ENCODE results near the gene RPTN.
"Not testable (repeated sequence)": the region's sequence is repeated elsewhere in the genome, so short reads cannot be mapped to it uniquely, and the experiment has no call there.

RPTN gene

DNA sequence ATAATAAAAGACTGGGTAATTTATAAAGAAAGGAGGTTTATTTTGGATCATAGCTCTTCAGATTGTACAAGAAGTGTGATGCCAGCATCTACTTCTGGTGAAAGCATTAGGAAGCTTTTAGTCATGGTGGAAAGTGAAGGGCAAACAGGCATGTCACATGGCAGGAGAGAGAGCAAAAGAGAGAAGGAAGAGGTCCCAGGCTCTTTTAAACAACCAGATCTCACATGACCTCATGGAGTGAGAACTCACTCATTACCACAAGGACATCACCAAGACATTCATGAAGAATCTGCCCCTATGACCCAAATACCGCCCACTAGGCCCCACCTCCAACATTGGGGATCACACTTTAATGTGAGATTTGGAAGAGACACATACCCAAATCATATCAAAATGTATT is 10.0 kb downstream of the RPTN start:
- Mint-ChIP-seq H3K4me3 (no peak overlapping the region), H3K27me3 (peaks cover 23 to 44% of the 10 kb centered on the region in 2 donors), H3K36me3 (ENCODE audit: insufficient read depth) (no peaks in the 10 kb centered on the region), H3K4me1 (ENCODE audit: low read depth in 2 of 2) (no peaks in the 10 kb centered on the region), H3K27ac (no peak overlapping the region), H3K9me3 (peaks cover 0 to 4% of the 10 kb centered on the region in 2 donors)
- DNase-seq: no peak
- ATAC-seq (replicated peaks): no peak

DNA sequence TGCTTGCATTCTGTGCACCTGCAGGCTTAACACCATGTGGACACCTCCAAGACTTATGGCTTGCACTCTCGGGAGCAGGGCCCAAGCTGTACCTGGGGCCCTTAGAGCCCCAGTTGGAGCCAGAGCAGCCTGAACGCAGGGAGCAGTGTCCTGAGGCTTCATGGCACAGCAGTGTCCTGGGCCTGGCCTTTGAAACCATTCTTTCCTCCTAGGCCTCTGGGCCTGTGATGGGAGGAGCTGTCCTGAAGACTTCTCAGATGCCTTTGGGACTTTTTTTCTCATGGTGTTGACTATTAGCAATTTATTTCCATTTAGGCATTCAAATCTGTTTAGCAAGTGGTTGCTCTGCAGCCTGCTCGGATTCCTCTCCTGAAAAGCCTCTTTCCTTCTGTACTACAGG is 11.0 kb downstream of the RPTN start:
- Mint-ChIP-seq H3K27ac (no peak overlapping the region), H3K9me3 (peaks cover 0 to 4% of the 10 kb centered on the region in 2 donors), H3K36me3 (ENCODE audit: insufficient read depth) (no peaks in the 10 kb centered on the region), H3K27me3 (peaks cover 30 to 40% of the 10 kb centered on the region in 2 donors), H3K4me1 (ENCODE audit: low read depth in 2 of 2) (no peaks in the 10 kb centered on the region), H3K4me3 (no peak overlapping the region)
- no peak for DNase-seq
- no peak for ATAC-seq (replicated peaks)

DNA sequence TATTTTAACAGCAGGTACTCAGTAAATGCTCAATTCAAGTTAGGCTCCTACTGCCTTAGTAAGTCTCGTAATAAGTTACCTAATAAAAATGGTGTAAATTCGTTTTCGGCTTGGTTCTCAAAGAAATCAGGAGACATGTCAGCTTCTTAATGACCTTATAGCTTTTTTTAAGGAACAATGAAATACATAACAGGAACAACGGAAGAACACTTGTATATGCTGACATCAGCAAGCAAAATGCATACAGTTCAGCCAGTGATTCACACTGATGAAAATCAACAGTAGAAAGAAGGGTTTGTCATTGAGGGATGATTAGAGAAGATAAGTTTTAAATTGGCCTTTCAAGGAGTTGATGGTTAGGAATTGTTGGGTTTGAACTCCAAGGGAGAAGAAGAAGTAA is 13.3 kb downstream of the RPTN start:
- no peak overlapping the region for H3K27ac Mint-ChIP-seq
- DNase-seq (no peak), ATAC-seq (replicated peaks) (no peak)
- peaks cover 0 to 4% of the 10 kb centered on the region in 2 donors for H3K9me3 Mint-ChIP-seq
- no peaks in the 10 kb centered on the region for H3K4me1 Mint-ChIP-seq (ENCODE audit: low read depth in 2 of 2)
- no peak overlapping the region for H3K4me3 Mint-ChIP-seq
- no peaks in the 10 kb centered on the region for H3K36me3 Mint-ChIP-seq (ENCODE audit: insufficient read depth)
- H3K27me3 Mint-ChIP-seq: peaks cover 20 to 38% of the 10 kb centered on the region in 2 donors

DNA sequence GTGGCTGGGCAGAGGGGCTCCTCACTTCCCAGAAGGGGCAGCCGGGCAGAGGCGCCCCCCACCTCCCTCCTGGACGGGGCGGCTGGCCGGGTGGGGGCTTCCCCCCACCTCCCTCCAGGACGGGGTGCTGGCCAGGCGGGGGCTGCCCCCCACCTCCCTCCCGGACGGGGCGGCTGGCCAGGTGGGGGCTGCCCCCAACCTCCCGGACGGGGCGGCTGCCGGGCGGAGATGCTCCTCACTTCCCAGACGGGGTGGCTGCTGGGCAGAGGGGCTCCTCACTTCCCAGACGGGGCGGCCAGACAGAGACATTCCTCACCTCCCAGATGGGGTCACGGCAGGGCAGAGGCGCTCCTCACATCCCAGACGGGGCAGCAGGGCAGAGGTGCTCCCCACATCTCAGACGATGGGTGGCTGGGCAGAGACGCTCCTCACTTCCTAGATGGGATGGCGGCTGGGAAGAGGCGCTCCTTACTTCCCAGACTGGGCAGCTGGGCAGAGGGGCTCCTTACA is 14.3 kb downstream of the RPTN start:
- H3K36me3 Mint-ChIP-seq (ENCODE audit: insufficient read depth); ATAC-seq (replicated peaks); DNase-seq; H3K27ac Mint-ChIP-seq; H3K9me3 Mint-ChIP-seq; H3K4me1 Mint-ChIP-seq (ENCODE audit: low read depth in 2 of 2); H3K4me3 Mint-ChIP-seq: not testable (repeated sequence)
- peaks cover 24 to 40% of the 10 kb centered on the region in 2 donors for H3K27me3 Mint-ChIP-seq

DNA sequence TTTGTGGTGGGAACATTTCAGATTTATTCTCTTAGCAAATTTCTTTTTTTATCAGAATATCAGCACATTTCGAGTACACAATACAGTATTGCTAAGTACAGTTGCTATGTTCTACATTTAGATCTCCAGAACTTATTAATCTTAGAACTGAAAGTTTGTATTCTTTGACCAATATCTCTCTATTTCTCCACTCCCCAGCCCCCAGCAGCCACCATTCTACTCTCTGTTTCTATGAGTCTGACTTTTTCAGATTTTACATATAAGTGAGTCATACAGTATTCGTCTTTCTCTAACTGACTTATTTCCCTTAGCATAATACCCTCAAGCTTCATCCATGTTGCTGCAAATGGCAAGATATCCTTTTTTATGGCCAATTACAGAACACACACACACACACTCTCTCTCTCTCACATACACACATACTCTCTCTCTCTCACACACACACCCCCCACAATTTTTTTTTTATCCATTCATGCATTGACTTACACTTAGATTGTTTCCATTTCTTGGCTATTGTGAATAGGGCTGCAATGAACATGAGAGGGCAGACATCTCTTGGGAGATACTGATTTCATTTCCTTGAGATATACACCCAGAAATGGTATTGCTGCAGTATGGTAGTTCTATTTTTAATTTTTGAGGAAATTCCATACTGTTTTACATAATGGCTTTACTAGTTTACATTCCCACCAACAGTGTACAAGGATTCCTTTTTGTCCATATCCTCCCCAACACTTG is 15.7 kb downstream of the RPTN start:
- Mint-ChIP-seq H3K4me1 (ENCODE audit: low read depth in 2 of 2) (no peaks in the 10 kb centered on the region), H3K4me3 (no peak overlapping the region), H3K9me3 (peaks cover 0 to under 1% of the 10 kb centered on the region in 2 donors), H3K36me3 (ENCODE audit: insufficient read depth) (no peaks in the 10 kb centered on the region), H3K27ac (no peak overlapping the region), H3K27me3 (peaks cover 28 to 45% of the 10 kb centered on the region in 2 donors)
- DNase-seq (no peak), ATAC-seq (replicated peaks) (no peak)

DNA sequence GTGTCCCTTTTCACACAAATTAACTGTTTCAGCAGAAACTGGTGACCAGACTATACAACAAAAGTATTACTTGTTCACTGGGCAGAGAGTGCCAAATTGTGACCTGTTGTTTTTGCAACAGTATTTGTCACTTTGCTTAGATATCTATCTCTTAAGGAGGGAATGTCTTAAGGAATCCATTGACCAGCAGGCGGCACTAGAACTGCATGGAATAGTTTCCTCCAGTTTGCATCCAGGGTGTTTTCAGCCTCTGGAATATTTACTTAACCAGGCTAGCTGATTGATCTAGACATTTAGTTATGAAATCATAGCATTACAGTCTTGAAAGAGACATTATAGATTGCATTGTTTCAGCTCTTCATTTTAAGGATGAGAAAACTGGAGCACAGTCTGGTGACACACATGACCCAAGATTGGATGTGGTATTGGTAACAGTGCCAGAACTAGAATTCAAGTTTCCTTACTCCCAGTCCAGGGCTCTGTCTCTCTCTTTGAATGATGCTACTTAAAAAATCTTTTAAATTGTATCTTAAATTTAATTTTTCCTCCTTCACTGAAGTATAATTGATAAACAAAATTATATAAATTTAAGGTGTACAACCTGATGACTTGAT is 16.9 kb downstream of the RPTN start:
- H3K4me1 Mint-ChIP-seq (ENCODE audit: low read depth in 2 of 2): no peaks in the 10 kb centered on the region
- ATAC-seq (replicated peaks): no peak
- no peak overlapping the region for H3K27ac Mint-ChIP-seq
- no peak for DNase-seq
- no peaks in the 10 kb centered on the region for H3K36me3 Mint-ChIP-seq (ENCODE audit: insufficient read depth)
- H3K27me3 Mint-ChIP-seq: peaks cover 28 to 45% of the 10 kb centered on the region in 2 donors
- no peak overlapping the region for H3K4me3 Mint-ChIP-seq
- no peaks in the 10 kb centered on the region for H3K9me3 Mint-ChIP-seq

DNA sequence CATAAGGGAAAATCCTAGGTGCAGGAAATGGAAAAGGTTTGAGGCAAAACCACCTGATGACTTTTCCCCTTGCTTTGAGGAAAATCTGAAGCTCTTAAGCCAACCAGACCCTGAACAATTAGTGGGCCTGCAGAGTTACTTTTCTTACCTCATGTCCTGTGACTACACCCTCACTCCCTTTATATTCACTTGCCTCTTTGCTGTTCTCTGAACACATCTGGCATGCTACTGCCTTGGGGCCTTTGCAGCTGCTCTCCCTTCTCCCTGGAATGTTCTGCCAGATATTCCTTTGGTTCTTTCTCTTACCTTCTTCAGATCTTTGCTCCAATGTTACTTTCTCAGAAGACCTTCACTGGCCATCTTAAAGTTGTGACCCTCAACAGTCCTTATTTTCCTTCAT is 21.8 kb downstream of the RPTN start:
- H3K27ac Mint-ChIP-seq: no peak overlapping the region
- H3K4me3 Mint-ChIP-seq: no peak overlapping the region
- DNase-seq (no peak), ATAC-seq (replicated peaks) (no peak)
- peaks cover 16 to 37% of the 10 kb centered on the region in 2 donors for H3K27me3 Mint-ChIP-seq
- H3K9me3 Mint-ChIP-seq: peaks cover 3 to 8% of the 10 kb centered on the region in 2 donors
- no peaks in the 10 kb centered on the region for H3K4me1 Mint-ChIP-seq (ENCODE audit: low read depth in 2 of 2)
- H3K36me3 Mint-ChIP-seq (ENCODE audit: insufficient read depth): no peaks in the 10 kb centered on the region

DNA sequence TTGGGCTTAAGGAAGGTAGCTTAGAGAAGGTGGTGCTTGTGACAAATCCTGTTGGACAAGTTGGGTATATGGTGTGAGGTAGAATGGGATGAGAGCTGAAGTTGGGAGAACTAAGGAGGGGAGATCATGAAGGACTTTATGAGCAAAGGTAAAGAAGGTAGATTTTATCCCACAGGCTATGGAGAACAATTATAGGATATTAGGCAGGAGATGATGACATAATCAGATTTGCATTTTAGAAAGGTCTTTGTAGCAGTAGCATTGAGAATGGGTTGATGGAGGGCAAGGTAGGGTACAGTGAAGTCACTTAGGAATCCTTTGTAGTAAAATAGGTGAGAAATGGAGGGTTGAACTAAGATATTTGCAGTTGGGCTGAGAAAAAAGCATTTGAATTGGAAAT is 28.8 kb downstream of the RPTN start:
- Mint-ChIP-seq H3K4me3 (no peak overlapping the region), H3K27me3 (peaks cover 59 to 65% of the 10 kb centered on the region in 2 donors), H3K27ac (no peak overlapping the region), H3K36me3 (ENCODE audit: insufficient read depth) (no peaks in the 10 kb centered on the region), H3K4me1 (ENCODE audit: low read depth in 2 of 2) (no peaks in the 10 kb centered on the region), H3K9me3 (peaks cover 5 to 8% of the 10 kb centered on the region in 2 donors)
- ATAC-seq (replicated peaks) (no peak), DNase-seq (no peak)

DNA sequence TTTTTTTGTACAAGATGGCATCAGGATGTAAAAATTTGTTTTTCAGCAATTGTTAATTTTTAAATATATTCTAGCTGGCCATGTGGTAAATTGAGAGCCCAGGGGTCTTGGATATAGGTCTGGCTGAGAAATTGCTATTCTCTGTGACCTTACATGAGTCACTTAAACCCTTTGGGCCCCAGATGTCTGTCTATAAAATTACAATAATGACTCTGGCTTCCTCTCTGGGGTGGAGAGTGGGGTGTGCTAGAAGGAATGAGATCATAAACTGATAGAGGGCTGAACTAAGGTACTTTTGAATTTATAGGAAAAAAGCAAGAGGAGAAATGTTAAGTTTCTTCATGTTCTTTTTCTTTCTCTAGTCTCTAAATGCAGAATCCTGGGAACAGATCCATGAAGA is 31.4 kb downstream of the RPTN start:
- H3K9me3 Mint-ChIP-seq: peaks cover 0 to 2% of the 10 kb centered on the region in 2 donors
- DNase-seq (no peak), ATAC-seq (replicated peaks) (no peak)
- peaks cover 58 to 64% of the 10 kb centered on the region in 2 donors for H3K27me3 Mint-ChIP-seq
- no peaks in the 10 kb centered on the region for H3K36me3 Mint-ChIP-seq (ENCODE audit: insufficient read depth)
- no peak overlapping the region for H3K4me3 Mint-ChIP-seq
- no peaks in the 10 kb centered on the region for H3K4me1 Mint-ChIP-seq (ENCODE audit: low read depth in 2 of 2)
- H3K27ac Mint-ChIP-seq: no peak overlapping the region

DNA sequence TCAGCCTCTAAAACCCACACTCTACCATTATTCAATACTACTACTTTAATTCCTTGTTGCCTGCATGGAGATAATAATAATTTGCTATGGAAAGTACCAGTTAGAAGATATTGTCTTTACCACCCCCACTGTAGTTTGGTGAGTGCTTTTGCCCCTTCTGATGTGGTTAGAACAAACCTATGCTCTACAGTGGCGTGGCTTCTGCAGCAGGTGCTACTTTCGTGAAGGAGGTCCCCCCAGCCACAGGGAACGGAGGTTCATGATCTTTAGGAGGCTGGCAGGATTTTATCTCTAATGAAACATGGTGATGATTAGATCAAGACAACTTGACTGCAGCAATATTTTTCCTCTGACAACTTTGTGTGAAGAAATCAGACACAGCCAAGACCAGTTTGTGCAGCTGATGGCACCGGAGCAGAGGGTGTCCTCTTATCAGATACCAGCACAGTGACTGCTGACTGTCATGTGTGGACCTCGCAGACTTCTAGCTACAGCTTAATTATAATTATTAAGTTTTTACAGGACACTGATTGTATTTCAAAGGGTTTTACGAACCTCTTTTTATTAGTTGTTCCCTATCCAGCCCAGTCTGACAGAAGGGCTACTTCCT is 33.1 kb downstream of the RPTN start:
- no peaks in the 10 kb centered on the region for H3K36me3 Mint-ChIP-seq (ENCODE audit: insufficient read depth)
- peaks cover 0 to 2% of the 10 kb centered on the region in 2 donors for H3K9me3 Mint-ChIP-seq
- H3K27me3 Mint-ChIP-seq: peaks cover 63 to 66% of the 10 kb centered on the region in 2 donors
- H3K27ac Mint-ChIP-seq: no peak overlapping the region
- no peak overlapping the region for H3K4me3 Mint-ChIP-seq
- H3K4me1 Mint-ChIP-seq (ENCODE audit: low read depth in 2 of 2): no peaks in the 10 kb centered on the region
- DNase-seq (no peak), ATAC-seq (replicated peaks) (no peak)

DNA sequence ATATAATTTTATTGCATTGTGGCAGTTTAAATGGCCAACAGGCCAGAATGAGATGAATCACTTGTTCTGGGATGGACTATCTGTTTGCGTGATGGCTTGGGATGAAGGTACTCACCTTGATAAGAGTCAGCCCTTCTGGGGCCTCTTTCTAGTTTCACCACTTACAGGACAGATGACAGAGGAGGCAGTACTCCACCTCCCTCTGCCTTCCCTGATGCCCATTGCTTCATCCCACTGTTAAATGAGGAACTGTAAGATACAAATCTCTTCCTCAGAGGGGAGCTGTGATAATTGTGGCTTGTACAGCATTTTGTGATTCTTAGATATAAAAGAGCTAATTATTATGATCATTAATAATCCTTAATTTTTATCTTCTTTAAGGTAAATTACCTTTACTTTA is 40.1 kb downstream of the RPTN start:
- H3K9me3 Mint-ChIP-seq: no peaks in the 10 kb centered on the region
- peaks cover 39 to 50% of the 10 kb centered on the region in 2 donors for H3K27me3 Mint-ChIP-seq
- no peak for DNase-seq
- H3K4me3 Mint-ChIP-seq: no peak overlapping the region
- no peak for ATAC-seq (replicated peaks)
- no peaks in the 10 kb centered on the region for H3K36me3 Mint-ChIP-seq (ENCODE audit: insufficient read depth)
- no peaks in the 10 kb centered on the region for H3K4me1 Mint-ChIP-seq (ENCODE audit: low read depth in 2 of 2)
- no peak overlapping the region for H3K27ac Mint-ChIP-seq

DNA sequence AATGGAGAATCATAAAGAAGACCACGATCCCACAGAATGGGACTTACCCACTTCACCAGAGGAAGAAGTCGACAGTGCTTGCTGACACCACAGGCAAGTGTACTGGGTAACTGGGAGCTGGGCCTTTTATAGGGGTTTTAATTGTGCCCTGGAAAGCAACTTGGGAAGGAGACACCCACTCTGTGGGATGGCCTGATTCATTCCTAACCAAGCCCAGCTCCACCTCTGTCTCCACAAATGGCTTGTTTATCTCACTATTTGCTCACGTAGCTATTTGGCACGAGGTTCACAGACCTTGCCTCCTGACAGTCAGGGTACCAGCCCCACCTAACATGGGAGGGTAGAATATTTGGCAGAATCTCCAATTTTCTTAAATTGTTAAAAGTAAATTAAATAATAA is 43.7 kb downstream of the RPTN start, which contains the start of gene TCHH:
TSS of gene TCHH (minus strand) at position 101 of the 400 bp plus-strand sequence. CDS start 1,364 bp downstream, outside the sequence.
- no peaks in the 10 kb centered on the region for H3K4me1 Mint-ChIP-seq (ENCODE audit: low read depth in 2 of 2)
- H3K27ac Mint-ChIP-seq: no peak within 1 kb of the TSS
- no peaks in the 10 kb centered on the region for H3K9me3 Mint-ChIP-seq
- H3K36me3 Mint-ChIP-seq (ENCODE audit: insufficient read depth): no peaks in the 10 kb centered on the region
- ATAC-seq (replicated peaks): no peak
- peaks cover 26 to 34% of the 10 kb centered on the region in 2 donors for H3K27me3 Mint-ChIP-seq
- H3K4me3 Mint-ChIP-seq: no peak within 1 kb of the TSS
- DNase-seq: no peak

DNA sequence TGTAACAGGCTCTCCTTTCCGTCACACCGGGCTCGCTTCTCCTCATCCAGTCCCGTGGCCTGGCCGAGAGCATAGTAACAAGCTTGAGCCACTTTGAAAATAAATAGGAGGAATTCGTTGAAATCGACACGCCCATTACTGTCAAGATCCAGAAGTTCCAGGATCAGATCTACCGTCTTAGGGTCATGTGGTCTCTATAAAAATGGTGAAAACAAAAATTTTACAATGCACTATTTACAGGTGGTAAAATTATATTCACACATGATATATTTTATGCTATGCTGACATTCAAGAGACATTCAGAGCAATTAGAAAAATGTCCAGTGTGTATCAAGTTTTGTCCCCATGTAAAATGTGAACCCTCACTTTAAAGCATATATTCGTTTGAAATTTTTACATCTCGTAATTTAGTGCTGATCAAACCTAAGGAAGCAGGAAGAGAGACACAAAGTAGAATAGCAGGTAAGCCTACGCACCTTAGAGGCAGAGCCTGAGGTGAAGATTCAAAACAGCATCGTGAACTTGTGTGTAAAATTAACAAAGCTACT is 46.1 kb downstream of the RPTN start:
- Mint-ChIP-seq H3K27ac (no peak overlapping the region), H3K4me1 (ENCODE audit: low read depth in 2 of 2) (peaks cover 0 to 7% of the 10 kb centered on the region in 2 donors), H3K9me3 (no peaks in the 10 kb centered on the region), H3K27me3 (peaks cover 14% of the 10 kb centered on the region in 2 donors), H3K36me3 (ENCODE audit: insufficient read depth) (no peaks in the 10 kb centered on the region), H3K4me3 (no peak overlapping the region)
- DNase-seq: no peak
- ATAC-seq (replicated peaks): no peak
